Smooth muscle cell of the pulmonary artery (primary cell): ENCODE data around the gene DPY19L3. TPM values are rescaled to one million over a fixed set of nuclear protein-coding genes. Genes with fewer than 3 reads are reported as not detected.

Experiments
- total RNA-seq: library from RNA; depleted of rRNA; stranded (reverse); fragments of >200 nt; gene quantifications from 2 replicates; pipeline ENCODE4 v1.2.3, GENCODE V29; 2014

DPY19L3 gene, protein sequence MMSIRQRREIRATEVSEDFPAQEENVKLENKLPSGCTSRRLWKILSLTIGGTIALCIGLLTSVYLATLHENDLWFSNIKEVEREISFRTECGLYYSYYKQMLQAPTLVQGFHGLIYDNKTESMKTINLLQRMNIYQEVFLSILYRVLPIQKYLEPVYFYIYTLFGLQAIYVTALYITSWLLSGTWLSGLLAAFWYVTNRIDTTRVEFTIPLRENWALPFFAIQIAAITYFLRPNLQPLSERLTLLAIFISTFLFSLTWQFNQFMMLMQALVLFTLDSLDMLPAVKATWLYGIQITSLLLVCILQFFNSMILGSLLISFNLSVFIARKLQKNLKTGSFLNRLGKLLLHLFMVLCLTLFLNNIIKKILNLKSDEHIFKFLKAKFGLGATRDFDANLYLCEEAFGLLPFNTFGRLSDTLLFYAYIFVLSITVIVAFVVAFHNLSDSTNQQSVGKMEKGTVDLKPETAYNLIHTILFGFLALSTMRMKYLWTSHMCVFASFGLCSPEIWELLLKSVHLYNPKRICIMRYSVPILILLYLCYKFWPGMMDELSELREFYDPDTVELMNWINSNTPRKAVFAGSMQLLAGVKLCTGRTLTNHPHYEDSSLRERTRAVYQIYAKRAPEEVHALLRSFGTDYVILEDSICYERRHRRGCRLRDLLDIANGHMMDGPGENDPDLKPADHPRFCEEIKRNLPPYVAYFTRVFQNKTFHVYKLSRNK
- total RNA-seq: 30.6 and 38.1 TPM in 2 replicates

GRCh38 chr19:32405431-32406160 is at the start of gene DPY19L3:
DPY19L3 (plus strand) TSS chr19:32405770; CDS start chr19:32408254, 2,484 bp downstream.

Other genes with a start within 250 kb of the DPY19L3 start
- 14.3 and 14.6 TPM in 2 replicates for gene ZNF507, start 60.2 kb upstream of the DPY19L3 start, total RNA-seq
- gene PDCD5, start 175.4 kb downstream of the DPY19L3 start, total RNA-seq: 73.4 and 96.7 TPM in 2 replicates